PFSK-1 (cell line): ENCODE measurements around the gene EFEMP2.

ENCODE experiments used
- FOXP2 ChIP-seq: optimal IDR thresholded peaks from 2 replicates; pipeline ENCODE3; 2011; ENCODE audit warnings: borderline replicate concordance, control low read depth, inconsistent platforms; ENCODE audit not compliant: insufficient read depth; ENCODE audit errors: extremely low read length, extremely low read depth
- POLR2AphosphoS5 ChIP-seq: IDR thresholded peaks from 2 replicates; pipeline ENCODE4 v1.6.1; 2012; ENCODE audit warnings: low read depth, mild to moderate bottlenecking, control low read depth, low read length, moderate library complexity
- REST ChIP-seq, 2 experiments: IDR thresholded peaks; 2 replicates each; pipeline versions ENCODE4 v1.6.1 to v1.8.0; 2011 to 2012; ENCODE audit warnings: low read depth in 2 of 2, low read length in 2 of 2, control low read depth in 1 of 2, inconsistent platforms in 1 of 2, mild to moderate bottlenecking in 1 of 2, moderate library complexity in 1 of 2; ENCODE audit not compliant: insufficient read depth in 1 of 2
- SIN3A ChIP-seq: IDR thresholded peaks from 2 replicates; pipeline ENCODE4 v1.6.1; 2012; ENCODE audit warnings: mild to moderate bottlenecking, low read length, moderate library complexity, borderline replicate concordance; ENCODE audit not compliant: insufficient read depth
- TAF1 ChIP-seq: IDR thresholded peaks from 2 replicates; pipeline ENCODE4 v1.6.1; 2012; ENCODE audit warnings: low read length, control low read depth, borderline replicate concordance; ENCODE audit not compliant: insufficient read depth

The EFEMP2 gene

GRCh38 chr11:65919141-65919572, 46.6 kb upstream of the EFEMP2 start, which contains the start of gene DRAP1:
Gene DRAP1 (plus strand): TSS chr11:65919426. CDS start chr11:65919502, 76 bp downstream.
- TF ChIP-seq SIN3A: peak; percentile 92; the same call in 1 of the 2 replicates
- TF ChIP-seq TAF1: peak; percentile 80
- no peak for TF ChIP-seq FOXP2
- TF ChIP-seq POLR2AphosphoS5: no peak
- TF ChIP-seq REST (IDR thresholded peaks at IDR 0.05; ENCODE audit: insufficient read depth in 1 of 2, low read depth in 2 of 2, low read length in 2 of 2): peak in 1 of 2 experiments; percentile 34; a peak in 1 of 4 replicates

GRCh38 chr11:65918211-65919140, 45.9 kb upstream of the EFEMP2 start, which contains the start of gene C11orf68:
Gene C11orf68 (minus strand): TSS chr11:65919062. CDS start chr11:65919031, 31 bp downstream.
- TF ChIP-seq SIN3A (peak; percentile 31; the same call in 1 of the 2 replicates), FOXP2 (no peak), REST (IDR thresholded peaks at IDR 0.05; ENCODE audit: insufficient read depth in 1 of 2, low read depth in 2 of 2, low read length in 2 of 2) (no peak), TAF1 (peak; percentile 70; the same call in 1 of the 2 replicates), POLR2AphosphoS5 (no peak)

- TF ChIP-seq REST (IDR thresholded peaks at IDR 0.05; ENCODE audit: insufficient read depth in 1 of 2, low read depth in 2 of 2, low read length in 2 of 2) (no peak), TAF1 (no peak), SIN3A (no peak), POLR2AphosphoS5 (no peak), FOXP2 (no peak)
Measured at GRCh38 chr11:65917434-65918210, 45.0 kb upstream of the EFEMP2 start.

- TF ChIP-seq TAF1: no peak
- no peak for TF ChIP-seq FOXP2
- no peak for TF ChIP-seq REST (IDR thresholded peaks at IDR 0.05; ENCODE audit: insufficient read depth in 1 of 2, low read depth in 2 of 2, low read length in 2 of 2)
- TF ChIP-seq SIN3A: no peak
- TF ChIP-seq POLR2AphosphoS5: no peak
Measured at GRCh38 chr11:65917077-65917433, 44.5 kb upstream of the EFEMP2 start.
